ENCODE data around the gene AKAP8L. TPM values are rescaled to one million over a fixed set of nuclear protein-coding genes. Genes with fewer than 3 reads are reported as not detected.

The AKAP8L gene
- total and polyA plus RNA-seq, 8 donors, result 32.7 to 239 (median 52.6) TPM

DNA sequence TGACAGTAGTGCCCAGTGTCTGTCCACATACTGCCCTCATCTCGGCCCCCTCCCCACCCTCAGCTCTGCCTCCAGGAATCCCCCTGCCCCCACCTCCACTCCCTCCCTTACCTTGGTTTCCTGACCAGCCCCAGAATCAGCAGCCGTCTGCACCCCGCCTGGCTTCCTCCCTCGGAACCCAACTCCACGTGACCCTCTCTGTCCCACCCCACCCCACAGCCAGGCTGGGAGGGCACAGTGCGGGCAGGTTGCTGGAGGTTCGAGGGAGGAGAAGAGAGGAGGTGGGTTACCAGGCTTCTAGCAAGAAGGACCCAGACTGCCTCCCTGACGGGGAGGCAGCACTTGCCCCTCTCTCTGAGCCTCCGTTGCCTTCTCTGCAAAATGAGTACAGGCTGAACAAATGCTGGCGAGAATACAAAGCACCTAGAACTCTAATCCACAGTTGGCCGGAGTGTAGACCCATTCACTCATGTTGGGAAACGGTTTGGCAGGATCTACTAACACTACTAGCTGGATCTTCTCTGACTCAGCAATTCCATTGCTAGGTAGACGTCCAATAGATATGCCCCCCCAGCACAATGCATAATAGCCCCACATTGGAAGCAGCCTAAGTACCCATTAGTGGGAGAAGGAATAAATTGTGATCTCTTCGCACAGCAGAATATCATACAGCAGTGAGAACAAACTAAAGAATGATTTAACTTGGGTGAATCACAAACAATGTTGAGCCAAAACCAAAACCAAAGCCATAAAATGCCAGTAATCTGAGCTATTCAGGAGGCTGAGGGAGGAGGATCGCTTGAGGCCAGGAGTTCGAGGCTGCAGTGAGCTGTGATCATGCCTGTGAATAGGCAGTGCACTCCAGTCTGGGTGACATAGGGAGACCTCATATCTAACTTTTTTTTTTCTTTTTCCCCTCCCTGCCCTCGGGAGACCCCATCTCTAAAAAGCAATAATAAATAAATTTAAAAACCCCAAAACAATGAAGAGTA, 45.9 kb upstream of the AKAP8L start, which contains the start of gene RASAL3:
RASAL3 (minus strand) TSS at position 151 of the 992 bp plus-strand sequence. CDS start 186 bp downstream, outside the sequence.
- Histone ChIP-seq H3K4me3 (peak within 1 kb of the TSS in 1 of 4 donors; percentile 35), H3K9me3 (no peaks in the 10 kb centered on the region), H3K27me3 (peaks cover 0 to 5% (median 0%) of the 10 kb centered on the region in 4 donors), H3K27ac (peak within 1 kb of the TSS in 1 of 4 donors; percentile 14), H3K36me3 (no peaks in the 10 kb centered on the region), H3K4me1 (no peaks in the 10 kb centered on the region)
- no peak for TF ChIP-seq CTCF (IDR thresholded peaks at IDR 0.05)
- 30 to 37% methylated on average over 17 of the region's 17 CpGs for WGBS, 2 donors
- intact Hi-C loops (cut with DNase I), result no loop called here
- no peak for DNase-seq
- FAIRE-seq, result no peak
- ATAC-seq, result peak in 3 of 4 donors; percentile 39 to 70 (median 54)

DNA sequence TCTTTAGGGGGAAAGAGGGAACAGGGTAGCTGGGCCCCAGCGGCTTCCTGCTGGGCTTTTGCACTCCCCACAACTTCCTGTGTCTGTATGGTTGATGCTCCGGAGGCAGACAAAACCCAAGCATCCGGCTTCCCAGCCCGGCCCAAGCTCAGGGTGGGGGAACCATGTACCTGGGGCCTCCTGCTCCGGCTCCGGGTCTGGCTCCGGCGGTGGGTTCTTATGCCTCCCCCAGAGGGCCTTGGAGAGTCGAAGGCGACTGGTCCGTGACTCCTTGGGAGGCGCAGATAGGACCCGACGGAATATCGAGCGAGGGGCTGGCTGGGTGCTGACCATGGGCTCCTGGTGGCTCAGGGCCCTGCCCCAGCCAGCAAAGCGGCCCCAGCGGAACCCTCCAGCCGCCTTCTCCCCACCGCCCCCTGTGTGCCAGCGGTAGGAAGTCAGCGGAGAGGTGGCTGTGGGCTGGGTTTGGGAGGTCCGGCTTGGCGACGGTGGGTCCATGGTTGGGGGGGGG, 45.1 kb upstream of the AKAP8L start:
- Histone ChIP-seq H3K27me3 (no peaks in the 10 kb centered on the region), H3K9me3 (no peaks in the 10 kb centered on the region), H3K4me1 (no peaks in the 10 kb centered on the region), H3K4me3 (peak overlapping the region in 1 of 4 donors; percentile 35), H3K36me3 (no peaks in the 10 kb centered on the region), H3K27ac (peak overlapping the region in 1 of 4 donors; percentile 14)
- 33 to 42% methylated on average over 21 to 25 of the region's 25 CpGs for WGBS, 2 donors
- TF ChIP-seq CTCF (IDR thresholded peaks at IDR 0.05), result no peak
- intact Hi-C loops (cut with DNase I), result no loop called here
- peak in 3 of 4 donors; percentile 39 to 72 (median 47) for ATAC-seq
- no peak for FAIRE-seq
- DNase-seq, result peak in 1 of 6 donors; percentile 66

- no peak for FAIRE-seq
- Histone ChIP-seq H3K9me3 (no peaks in the 10 kb centered on the region), H3K36me3 (no peaks in the 10 kb centered on the region), H3K27me3 (peaks cover 0 to 5% (median 0%) of the 10 kb centered on the region in 4 donors), H3K4me3 (no peak overlapping the region), H3K4me1 (no peaks in the 10 kb centered on the region), H3K27ac (no peak overlapping the region)
- no peak for DNase-seq
- no peak for TF ChIP-seq CTCF (IDR thresholded peaks at IDR 0.05)
- ATAC-seq, result no peak
- intact Hi-C loops (cut with DNase I), result no loop called here
- WGBS, 2 donors, result 44 to 51% methylated on average over 2 of the region's 2 CpGs
Measured at GRCh38 chr19:15461694-15462093, 42.9 kb upstream of the AKAP8L start.

DNA sequence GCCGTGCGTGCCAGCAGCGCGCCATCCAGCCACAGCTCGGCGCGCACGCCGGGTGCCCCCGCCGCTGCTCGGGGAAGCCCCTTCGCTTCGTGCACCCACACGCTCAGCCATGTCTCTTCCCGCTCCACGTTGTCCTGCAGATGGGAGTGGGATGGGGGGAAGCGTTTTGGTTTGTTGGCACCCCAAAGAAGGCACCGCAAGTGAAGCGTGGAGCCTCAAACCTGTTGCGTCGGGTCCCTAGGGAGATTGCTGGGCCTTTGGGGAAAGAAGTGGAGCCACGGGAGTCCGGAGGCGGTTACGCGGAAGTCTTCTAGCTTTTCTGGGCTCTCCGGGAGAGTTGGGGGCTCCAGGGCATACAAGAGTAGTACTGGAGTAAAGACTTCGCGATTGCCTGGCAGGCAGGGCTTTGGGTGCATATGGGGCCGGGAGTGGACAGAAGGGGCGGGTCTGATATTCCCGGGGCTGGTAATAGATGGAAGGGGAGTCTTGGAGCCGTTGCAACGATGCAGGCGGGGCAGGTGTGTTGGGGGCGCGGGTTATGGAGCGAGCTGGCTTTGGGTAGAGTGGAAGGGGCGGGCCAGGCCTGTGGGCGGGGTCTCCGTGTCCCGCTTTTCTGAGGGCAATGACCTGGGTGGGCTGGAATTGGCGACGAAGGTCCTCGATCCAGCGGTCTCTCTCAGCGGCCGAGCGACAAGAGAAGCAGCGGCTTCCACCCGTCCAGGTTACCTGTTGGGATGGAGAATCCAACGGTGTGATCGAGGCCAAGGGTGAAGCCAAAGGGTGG, 39.1 kb upstream of the AKAP8L start:
- ATAC-seq (no peak), DNase-seq (peak in 1 of 6 donors; percentile 62)
- intact Hi-C loops (cut with DNase I), result no loop called here

More for the DNA sequence above, 39.1 kb upstream of the AKAP8L start:
- Histone ChIP-seq H3K4me1 (peaks cover 0 to 11% (median 8%) of the 10 kb centered on the region in 3 donors), H3K9me3 (no peaks in the 10 kb centered on the region), H3K4me3 (peak overlapping the region in 1 of 4 donors; percentile 39), H3K36me3 (no peaks in the 10 kb centered on the region), H3K27me3 (peaks cover 0 to 12% (median 0%) of the 10 kb centered on the region in 4 donors), H3K27ac (no peak overlapping the region)
- FAIRE-seq, result no peak
- WGBS, 2 donors, result 9 to 13% methylated on average over 50 to 54 of the region's 54 CpGs
- TF ChIP-seq CTCF (IDR thresholded peaks at IDR 0.05), result no peak
